ENCODE measurements around the gene SLC1A6.
"Not testable (repeated sequence)": the region's sequence is repeated elsewhere in the genome, so short reads cannot be mapped to it uniquely, and the experiment has no call there.

SLC1A6 gene

GRCh38 chr19:14957464-14957863 is 22.2 kb downstream of the SLC1A6 start:
- no peak for DNase-seq (ENCODE audit: low read depth, low spot score)

- no peak for DNase-seq (ENCODE audit: low read depth, low spot score)
These were observed 25.5 kb downstream of the SLC1A6 start for GRCh38 chr19:14954071-14954655.

GRCh38 chr19:14952767-14953166 is 26.9 kb downstream of the SLC1A6 start:
- DNase-seq (ENCODE audit: low read depth, low spot score) = no peak

GRCh38 chr19:14950421-14950820 is 29.2 kb downstream of the SLC1A6 start:
- DNase-seq (ENCODE audit: low read depth, low spot score) = no peak

GRCh38 chr19:14949876-14950275 is 29.8 kb downstream of the SLC1A6 start:
- DNase-seq (ENCODE audit: low read depth, low spot score) = no peak

GRCh38 chr19:14949413-14949812 is 30.3 kb downstream of the SLC1A6 start:
- DNase-seq (ENCODE audit: low read depth, low spot score) = not testable (repeated sequence)

GRCh38 chr19:14944456-14944855 is 35.2 kb downstream of the SLC1A6 start:
- no peak for DNase-seq (ENCODE audit: low read depth, low spot score)

GRCh38 chr19:14943601-14944000 is 36.1 kb downstream of the SLC1A6 start:
- no peak for DNase-seq (ENCODE audit: low read depth, low spot score)

GRCh38 chr19:14941189-14941588 is 38.5 kb downstream of the SLC1A6 start, which contains the start of gene OR7C2:
Gene OR7C2 (plus strand): TSS chr19:14941489. CDS start chr19:14941489, 0 bp downstream.
- no peak for DNase-seq (ENCODE audit: low read depth, low spot score)

- no peak for DNase-seq (ENCODE audit: low read depth, low spot score)
These were observed 39.4 kb downstream of the SLC1A6 start for GRCh38 chr19:14940266-14940665.

- no peak for DNase-seq (ENCODE audit: low read depth, low spot score)
These were observed 46.2 kb downstream of the SLC1A6 start for GRCh38 chr19:14933506-14933905.

- DNase-seq (ENCODE audit: low read depth, low spot score) = no peak
These were observed 62.8 kb downstream of the SLC1A6 start for GRCh38 chr19:14916848-14917247.

- DNase-seq (ENCODE audit: low read depth, low spot score) = no peak
These were observed 64.5 kb downstream of the SLC1A6 start for GRCh38 chr19:14915116-14915515.

- DNase-seq (ENCODE audit: low read depth, low spot score) = no peak
These were observed 73.0 kb downstream of the SLC1A6 start for GRCh38 chr19:14906711-14907110.

GRCh38 chr19:14901675-14902260 is 77.9 kb downstream of the SLC1A6 start:
- DNase-seq (ENCODE audit: low read depth, low spot score) = no peak
